ENCODE results near the gene PDE12.
"Not testable (repeated sequence)": the region's sequence is repeated elsewhere in the genome, so short reads cannot be mapped to it uniquely, and the experiment has no call there.

The PDE12 gene

DNA sequence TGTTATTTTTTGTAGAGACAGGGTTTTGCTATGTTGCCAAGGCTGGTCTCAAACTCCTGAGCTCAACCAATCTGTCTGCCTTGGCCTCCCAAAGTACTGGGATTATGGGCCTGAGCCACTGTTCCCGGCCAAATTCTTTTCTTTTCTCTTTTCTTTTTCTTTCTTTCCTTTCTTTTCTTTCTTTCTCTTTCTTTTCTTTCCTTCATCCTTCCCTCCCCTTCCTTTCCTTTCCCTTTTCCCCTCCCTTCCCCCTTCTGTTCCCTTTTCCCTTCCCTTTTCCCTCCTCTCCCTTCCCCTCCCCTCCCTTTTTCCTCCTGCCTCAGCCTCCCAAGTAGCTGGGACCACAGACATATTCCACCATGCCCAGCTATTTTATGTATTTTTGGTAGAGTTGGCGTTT is 44.1 kb downstream of the PDE12 start:
- no peak overlapping the region for H3K27ac Mint-ChIP-seq
- TF ChIP-seq, protein P1, sequence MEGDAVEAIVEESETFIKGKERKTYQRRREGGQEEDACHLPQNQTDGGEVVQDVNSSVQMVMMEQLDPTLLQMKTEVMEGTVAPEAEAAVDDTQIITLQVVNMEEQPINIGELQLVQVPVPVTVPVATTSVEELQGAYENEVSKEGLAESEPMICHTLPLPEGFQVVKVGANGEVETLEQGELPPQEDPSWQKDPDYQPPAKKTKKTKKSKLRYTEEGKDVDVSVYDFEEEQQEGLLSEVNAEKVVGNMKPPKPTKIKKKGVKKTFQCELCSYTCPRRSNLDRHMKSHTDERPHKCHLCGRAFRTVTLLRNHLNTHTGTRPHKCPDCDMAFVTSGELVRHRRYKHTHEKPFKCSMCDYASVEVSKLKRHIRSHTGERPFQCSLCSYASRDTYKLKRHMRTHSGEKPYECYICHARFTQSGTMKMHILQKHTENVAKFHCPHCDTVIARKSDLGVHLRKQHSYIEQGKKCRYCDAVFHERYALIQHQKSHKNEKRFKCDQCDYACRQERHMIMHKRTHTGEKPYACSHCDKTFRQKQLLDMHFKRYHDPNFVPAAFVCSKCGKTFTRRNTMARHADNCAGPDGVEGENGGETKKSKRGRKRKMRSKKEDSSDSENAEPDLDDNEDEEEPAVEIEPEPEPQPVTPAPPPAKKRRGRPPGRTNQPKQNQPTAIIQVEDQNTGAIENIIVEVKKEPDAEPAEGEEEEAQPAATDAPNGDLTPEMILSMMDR (IDR thresholded peaks at IDR 0.05), result no peak
- no peak for DNase-seq
- peaks cover 28% of the 10 kb centered on the region for H3K36me3 Mint-ChIP-seq (ENCODE audit: low read depth)
- peaks cover 24% of the 10 kb centered on the region for H3K4me1 Mint-ChIP-seq
- no peak overlapping the region for H3K4me3 Mint-ChIP-seq
- no peaks in the 10 kb centered on the region for H3K27me3 Mint-ChIP-seq (ENCODE audit: low read depth, poor library complexity)
- H3K9me3 Mint-ChIP-seq, result peaks cover 6% of the 10 kb centered on the region

DNA sequence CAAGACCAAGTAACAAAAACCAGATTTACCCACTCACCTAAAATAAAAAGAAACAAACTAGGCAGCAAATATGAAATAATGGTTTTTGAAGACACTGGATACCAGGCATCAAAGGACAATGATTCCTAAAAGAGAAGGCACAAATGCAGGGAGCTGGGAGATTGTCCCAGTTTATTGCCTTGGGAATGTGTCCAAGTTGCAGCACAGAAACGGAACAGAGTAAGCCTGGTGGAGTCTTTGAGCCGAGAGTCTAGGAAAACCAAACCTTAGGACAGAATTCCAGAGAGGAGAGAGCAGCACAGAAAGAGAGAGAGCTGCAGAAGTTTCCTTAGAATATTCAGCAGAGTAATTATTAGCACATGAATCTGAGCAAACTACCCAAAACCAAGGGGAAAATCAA is 48.9 kb downstream of the PDE12 start:
- Mint-ChIP-seq H3K27me3 (ENCODE audit: low read depth, poor library complexity) (peaks cover under 1% of the 10 kb centered on the region), H3K36me3 (ENCODE audit: low read depth) (peaks cover 65% of the 10 kb centered on the region), H3K4me3 (no peak overlapping the region), H3K27ac (peak overlapping the region; percentile 42), H3K9me3 (peaks cover 50% of the 10 kb centered on the region), H3K4me1 (no peaks in the 10 kb centered on the region)
- DNase-seq, result no peak
- TF ChIP-seq, protein P1 (IDR thresholded peaks at IDR 0.05), result no peak

DNA sequence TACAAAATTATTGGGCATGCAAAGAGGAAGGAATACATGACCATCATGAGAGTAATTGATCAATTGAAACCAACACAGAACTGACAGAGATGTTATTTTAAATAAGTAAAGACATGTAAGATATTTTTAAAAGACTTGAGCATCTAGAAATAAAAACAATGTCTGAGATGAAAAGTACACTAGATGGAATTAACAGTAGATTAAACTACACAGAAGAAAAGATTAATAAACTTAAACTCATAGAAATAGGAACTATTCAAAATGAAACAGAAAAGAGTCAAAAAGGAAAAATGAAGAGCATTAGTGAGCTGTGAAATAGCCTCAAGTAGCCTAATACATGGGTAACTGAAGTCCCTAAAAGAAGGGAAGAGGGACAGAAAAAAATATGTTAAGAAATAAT is 49.6 kb downstream of the PDE12 start:
- Mint-ChIP-seq H3K9me3 (peaks cover 57% of the 10 kb centered on the region), H3K36me3 (ENCODE audit: low read depth) (peaks cover 72% of the 10 kb centered on the region), H3K4me3 (no peak overlapping the region), H3K27ac (no peak overlapping the region), H3K4me1 (no peaks in the 10 kb centered on the region), H3K27me3 (ENCODE audit: low read depth, poor library complexity) (peaks cover 3% of the 10 kb centered on the region)
- TF ChIP-seq, protein P1 (IDR thresholded peaks at IDR 0.05), result no peak
- DNase-seq, result no peak

DNA sequence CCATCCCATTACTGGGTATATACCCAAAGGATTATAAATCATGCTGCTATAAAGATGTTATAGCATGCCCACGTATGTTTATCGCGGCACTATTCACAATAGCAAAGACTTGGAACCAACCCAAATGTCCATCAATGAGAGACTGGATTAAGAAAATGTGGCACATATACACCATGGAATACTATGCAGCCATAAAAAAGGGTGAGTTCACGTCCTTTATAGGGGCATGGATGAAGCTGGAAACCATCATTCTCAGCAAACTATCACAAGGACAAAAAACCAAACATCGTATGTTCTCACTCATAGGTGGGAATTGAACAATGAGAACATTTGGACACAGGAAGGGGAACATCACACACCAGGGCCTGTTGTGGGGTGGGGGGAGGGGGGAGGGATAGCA is 55.8 kb downstream of the PDE12 start:
- not testable (repeated sequence) for H3K27ac Mint-ChIP-seq; H3K4me3 Mint-ChIP-seq; H3K27me3 Mint-ChIP-seq (ENCODE audit: low read depth, poor library complexity); DNase-seq; H3K4me1 Mint-ChIP-seq
- H3K9me3 Mint-ChIP-seq, result peaks cover 55% of the 10 kb centered on the region
- H3K36me3 Mint-ChIP-seq (ENCODE audit: low read depth), result peaks cover 45% of the 10 kb centered on the region

DNA sequence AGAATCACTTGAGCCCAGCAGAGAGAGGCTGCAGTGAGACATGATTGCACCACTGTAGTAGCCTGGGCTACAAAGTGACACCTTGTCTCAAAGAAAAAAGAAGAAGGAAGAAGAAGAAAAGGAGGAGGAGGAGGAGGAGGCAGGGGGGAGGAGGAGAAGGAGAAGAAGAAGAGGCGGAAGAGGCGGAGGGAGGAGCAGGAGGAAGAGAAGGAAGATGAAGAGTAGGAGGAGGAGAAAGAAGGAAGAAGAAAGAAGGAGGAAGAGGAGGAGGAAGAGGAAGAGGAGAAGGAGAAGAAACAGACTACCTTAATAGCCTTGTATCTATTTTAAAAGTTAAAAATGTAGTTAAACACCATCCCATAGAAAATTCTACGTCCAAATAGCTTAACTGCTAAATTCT is 60.2 kb downstream of the PDE12 start:
- no peaks in the 10 kb centered on the region for H3K27me3 Mint-ChIP-seq (ENCODE audit: low read depth, poor library complexity)
- peaks cover 23% of the 10 kb centered on the region for H3K36me3 Mint-ChIP-seq (ENCODE audit: low read depth)
- TF ChIP-seq, protein P1 (IDR thresholded peaks at IDR 0.05), result no peak
- DNase-seq, result no peak
- peaks cover 17% of the 10 kb centered on the region for H3K9me3 Mint-ChIP-seq
- H3K27ac Mint-ChIP-seq, result no peak overlapping the region
- no peaks in the 10 kb centered on the region for H3K4me1 Mint-ChIP-seq
- no peak overlapping the region for H3K4me3 Mint-ChIP-seq
